Endothelial cell (in vitro differentiated cells): ENCODE data around the gene MRPS26. TPM values are rescaled to one million over a fixed set of nuclear protein-coding genes. Genes with fewer than 3 reads are reported as not detected.
"Not testable (repeated sequence)": the region's sequence is repeated elsewhere in the genome, so short reads cannot be mapped to it uniquely, and the experiment has no call there.

Experiments
- DNase-seq: peaks from one replicate; pipeline ENCODE4 v3.0.0; 2021; ENCODE audit warnings: low spot score
- H3K27ac Mint-ChIP-seq: one replicate; pipeline ENCODE4 v1.8.0; 2021; ENCODE audit warnings: mixed read lengths, inconsistent platforms; ENCODE audit not compliant: unreplicated experiment
- H3K27me3 Mint-ChIP-seq: one replicate; pipeline ENCODE4 v1.8.0; 2021; ENCODE audit warnings: mild to moderate bottlenecking, moderate library complexity, mixed read lengths, inconsistent platforms; ENCODE audit not compliant: unreplicated experiment
- H3K36me3 Mint-ChIP-seq: one replicate; pipeline ENCODE4 v1.8.0; 2021; ENCODE audit warnings: mild to moderate bottlenecking, low read depth, mixed read lengths, inconsistent platforms; ENCODE audit not compliant: unreplicated experiment
- H3K4me1 Mint-ChIP-seq: one replicate; pipeline ENCODE4 v1.8.0; 2021; ENCODE audit warnings: mild to moderate bottlenecking, mixed read lengths, inconsistent platforms; ENCODE audit not compliant: unreplicated experiment
- H3K4me3 Mint-ChIP-seq: one replicate; pipeline ENCODE4 v1.8.0; 2021; ENCODE audit warnings: mild to moderate bottlenecking, mixed read lengths, inconsistent platforms; ENCODE audit not compliant: unreplicated experiment
- H3K9me3 Mint-ChIP-seq: one replicate; pipeline ENCODE4 v1.8.0; 2021; ENCODE audit warnings: mixed read lengths, inconsistent platforms; ENCODE audit not compliant: unreplicated experiment
- CTCF ChIP-seq: fragments of 200-600 bp; sonication (generic); IDR thresholded peaks from one replicate; pipeline ENCODE4 v1.5.0; 2021; ENCODE audit warnings: antibody characterized with exemption; ENCODE audit not compliant: unreplicated experiment
- total RNA-seq: library from RNA; stranded (reverse); fragmentation: NEBNext Ultra II Directional; extraction: Animal tissue kit (Norgen Biotek cat#: 25700); gene quantifications from one replicate; pipeline ENCODE4 v1.2.1, GENCODE V29; 2021; ENCODE audit not compliant: unreplicated experiment

The MRPS26 gene
- total RNA-seq, 1 donor from 2014 or later, result 28.9 TPM

- no peaks in the 10 kb centered on the region for H3K27me3 Mint-ChIP-seq
- H3K4me3 Mint-ChIP-seq, result no peak overlapping the region
- no peaks in the 10 kb centered on the region for H3K36me3 Mint-ChIP-seq
Observed at GRCh38 chr20:3059489-3059888, 13.6 kb downstream of the MRPS26 start.

GRCh38 chr20:3064119-3064518 is 18.3 kb downstream of the MRPS26 start:
- H3K4me3 Mint-ChIP-seq, H3K9me3 Mint-ChIP-seq, H3K27ac Mint-ChIP-seq, H3K36me3 Mint-ChIP-seq, DNase-seq, H3K27me3 Mint-ChIP-seq, H3K4me1 Mint-ChIP-seq: not testable (repeated sequence)

More at GRCh38 chr20:3059489-3059888, 13.6 kb downstream of the MRPS26 start:
- DNase-seq, result no peak
- TF ChIP-seq CTCF, result no peak
- H3K27ac Mint-ChIP-seq, result no peak overlapping the region
- no peaks in the 10 kb centered on the region for H3K9me3 Mint-ChIP-seq
- no peaks in the 10 kb centered on the region for H3K4me1 Mint-ChIP-seq

GRCh38 chr20:3067139-3068014 is 21.5 kb downstream of the MRPS26 start:
- TF ChIP-seq CTCF, result no peak
- H3K4me3 Mint-ChIP-seq, result no peak overlapping the region
- peaks cover 4% of the 10 kb centered on the region for H3K27me3 Mint-ChIP-seq
- no peak for DNase-seq
- no peaks in the 10 kb centered on the region for H3K36me3 Mint-ChIP-seq
- H3K4me1 Mint-ChIP-seq, result no peaks in the 10 kb centered on the region
- no peak overlapping the region for H3K27ac Mint-ChIP-seq
- H3K9me3 Mint-ChIP-seq, result no peaks in the 10 kb centered on the region

GRCh38 chr20:3068075-3068474 is 22.2 kb downstream of the MRPS26 start:
- Mint-ChIP-seq H3K4me3 (no peak overlapping the region), H3K27me3 (peaks cover 6% of the 10 kb centered on the region), H3K27ac (no peak overlapping the region), H3K9me3 (no peaks in the 10 kb centered on the region), H3K4me1 (no peaks in the 10 kb centered on the region), H3K36me3 (no peaks in the 10 kb centered on the region)
- DNase-seq, result no peak
- TF ChIP-seq CTCF, result no peak

- DNase-seq, result no peak
- Mint-ChIP-seq H3K9me3 (no peaks in the 10 kb centered on the region), H3K27me3 (peaks cover 9% of the 10 kb centered on the region), H3K4me1 (no peaks in the 10 kb centered on the region), H3K4me3 (no peak overlapping the region), H3K36me3 (no peaks in the 10 kb centered on the region), H3K27ac (no peak overlapping the region)
- TF ChIP-seq CTCF, result no peak
Observed at GRCh38 chr20:3068986-3069900, 23.4 kb downstream of the MRPS26 start.
